ENCODE data around the gene FAM163B.

DNA sequence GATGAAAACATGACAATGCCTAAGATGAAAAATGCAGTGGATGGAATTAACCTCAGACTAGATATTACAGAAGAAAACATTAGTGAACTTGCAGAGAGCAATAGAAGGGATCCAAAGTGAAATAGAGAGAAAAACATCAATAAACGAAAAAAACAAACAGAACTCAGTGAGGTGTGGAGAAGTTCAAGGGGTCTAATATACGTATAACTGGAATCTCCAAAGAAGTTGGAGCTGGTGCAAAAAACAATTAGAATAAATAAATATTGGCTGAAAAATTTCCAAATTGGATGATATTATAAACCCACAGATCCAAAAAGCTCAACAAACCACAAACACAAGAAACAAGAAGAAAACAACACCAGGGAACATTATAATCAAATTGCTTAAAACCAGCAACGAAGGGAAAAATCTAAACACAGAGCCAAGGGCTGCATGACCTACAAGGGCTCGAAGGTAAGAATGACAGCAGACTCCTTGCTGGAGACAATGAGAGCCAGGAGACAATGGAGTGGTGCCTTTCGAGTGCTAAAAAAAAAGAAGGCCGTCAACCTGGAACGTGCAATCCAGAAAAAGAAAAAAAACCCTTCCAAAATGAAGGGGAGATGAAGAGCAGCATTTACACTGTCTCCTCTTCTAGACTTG is 11.8 kb downstream of the FAM163B start:
- TF ChIP-seq KLF9 (tag by site-specific recombination; IDR thresholded peaks at IDR 0.05; ENCODE audit: low read depth) (no peak), ZNF132 (tag by site-specific recombination; IDR thresholded peaks at IDR 0.05; ENCODE audit: borderline replicate concordance) (no peak), TCF7L2 (IDR thresholded peaks at IDR 0.05; ENCODE audit: borderline replicate concordance, low read depth, low read length) (no peak), ZFP41 (tag by site-specific recombination; IDR thresholded peaks at IDR 0.05; ENCODE audit: borderline replicate concordance) (no peak), ZEB2 (tag by site-specific recombination; IDR thresholded peaks at IDR 0.05) (no peak), ZNF76 (tag by site-specific recombination; IDR thresholded peaks at IDR 0.05; ENCODE audit: borderline replicate concordance, low read depth) (no peak), ZNF138 (tag by site-specific recombination; IDR thresholded peaks at IDR 0.05; ENCODE audit: borderline replicate concordance) (no peak), ZNF133 (tag by site-specific recombination; IDR thresholded peaks at IDR 0.05) (peak; percentile 98), ZNF24 (tag by site-specific recombination; IDR thresholded peaks at IDR 0.05) (no peak), MEIS1 (CRISPR knock-in tag; IDR thresholded peaks at IDR 0.05; ENCODE audit: borderline replicate concordance) (no peak)
- TF ChIP-seq, protein P1, sequence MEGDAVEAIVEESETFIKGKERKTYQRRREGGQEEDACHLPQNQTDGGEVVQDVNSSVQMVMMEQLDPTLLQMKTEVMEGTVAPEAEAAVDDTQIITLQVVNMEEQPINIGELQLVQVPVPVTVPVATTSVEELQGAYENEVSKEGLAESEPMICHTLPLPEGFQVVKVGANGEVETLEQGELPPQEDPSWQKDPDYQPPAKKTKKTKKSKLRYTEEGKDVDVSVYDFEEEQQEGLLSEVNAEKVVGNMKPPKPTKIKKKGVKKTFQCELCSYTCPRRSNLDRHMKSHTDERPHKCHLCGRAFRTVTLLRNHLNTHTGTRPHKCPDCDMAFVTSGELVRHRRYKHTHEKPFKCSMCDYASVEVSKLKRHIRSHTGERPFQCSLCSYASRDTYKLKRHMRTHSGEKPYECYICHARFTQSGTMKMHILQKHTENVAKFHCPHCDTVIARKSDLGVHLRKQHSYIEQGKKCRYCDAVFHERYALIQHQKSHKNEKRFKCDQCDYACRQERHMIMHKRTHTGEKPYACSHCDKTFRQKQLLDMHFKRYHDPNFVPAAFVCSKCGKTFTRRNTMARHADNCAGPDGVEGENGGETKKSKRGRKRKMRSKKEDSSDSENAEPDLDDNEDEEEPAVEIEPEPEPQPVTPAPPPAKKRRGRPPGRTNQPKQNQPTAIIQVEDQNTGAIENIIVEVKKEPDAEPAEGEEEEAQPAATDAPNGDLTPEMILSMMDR (tag by site-specific recombination; IDR thresholded peaks at IDR 0.05), result no peak
